Measurements from ENCODE around the gene NMRK1. TPM values are rescaled to one million over a fixed set of nuclear protein-coding genes. Genes with fewer than 3 reads are reported as not detected.

The NMRK1 gene
- total and polyA plus RNA-seq, 2 experiments from 2014 or later, result 6.2 to 15.8 TPM

DNA sequence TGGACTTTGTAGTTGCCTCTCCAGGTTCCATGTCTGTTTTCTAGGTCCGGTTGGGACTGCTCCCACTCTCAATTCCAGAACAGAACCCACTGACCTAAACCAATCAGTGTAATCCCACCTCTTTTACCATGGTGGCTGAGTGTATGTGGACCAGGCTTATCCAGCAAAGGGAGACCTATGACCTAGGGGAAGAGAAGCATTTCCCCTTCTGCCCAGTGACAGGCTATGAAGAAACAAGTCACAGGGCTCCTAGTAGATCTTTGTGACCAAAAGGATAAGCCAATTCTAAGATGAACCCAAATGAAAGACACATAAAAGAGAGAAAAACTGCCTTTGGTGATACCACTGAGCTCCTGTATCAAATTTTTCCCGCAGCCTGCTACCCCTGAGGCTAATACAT is 6.3 kb downstream of the NMRK1 start:
- Histone ChIP-seq H3K4me1 (ENCODE audit: insufficient read depth) (peaks cover 17% of the 10 kb centered on the region; the same call in 1 of the 2 replicates), H3F3A (replicated peaks; ENCODE audit: low read depth) (no peaks in the 10 kb centered on the region), H3K79me2 (replicated peaks; ENCODE audit: insufficient read depth) (no peaks in the 10 kb centered on the region), H3K9me2 (ENCODE audit: insufficient read depth) (no peaks in the 10 kb centered on the region), H3K36me3 (ENCODE audit: insufficient read depth) (no peaks in the 10 kb centered on the region), H3K27me3 (ENCODE audit: insufficient read depth) (no peaks in the 10 kb centered on the region), H3K4me2 (no peak overlapping the region), H2AFZ (no peak overlapping the region), H3K4me3 (no peak overlapping the region), H4K20me1 (replicated peaks; ENCODE audit: insufficient read depth) (no peaks in the 10 kb centered on the region), H3K27ac (ENCODE audit: low read depth) (no peak overlapping the region)
- Mint-ChIP-seq H3K9me3 (no peaks in the 10 kb centered on the region), H3K4me3 (no peak overlapping the region), H3K4me1 (peaks cover 18% of the 10 kb centered on the region), H3K27me3 (ENCODE audit: insufficient read depth, low read depth, poor library complexity) (no peaks in the 10 kb centered on the region), H3K36me3 (ENCODE audit: low read depth) (peaks cover 3% of the 10 kb centered on the region; the same call in 2 of the 3 replicates), H3K27ac (no peak overlapping the region)
- no peak for TF ChIP-seq JUNB (IDR thresholded peaks at IDR 0.05; ENCODE audit: unreplicated experiment)
- ATAC-seq (no peak), DNase-seq (ENCODE audit: low spot score) (no peak)

GRCh38 chr9:75072895-75073294 is 15.1 kb downstream of the NMRK1 start:
- Histone ChIP-seq H3K79me2 (replicated peaks; ENCODE audit: insufficient read depth) (no peaks in the 10 kb centered on the region), H3K9me2 (ENCODE audit: insufficient read depth) (no peaks in the 10 kb centered on the region), H3K36me3 (ENCODE audit: insufficient read depth) (no peaks in the 10 kb centered on the region), H3F3A (replicated peaks; ENCODE audit: low read depth) (no peaks in the 10 kb centered on the region), H3K27me3 (ENCODE audit: insufficient read depth) (no peaks in the 10 kb centered on the region), H3K4me3 (no peak overlapping the region), H2AFZ (no peak overlapping the region), H3K4me1 (ENCODE audit: insufficient read depth) (0 out of 2 replicates have a peak, but pooled peaks cover 5% of the 10 kb centered on the region), H4K20me1 (replicated peaks; ENCODE audit: insufficient read depth) (no peaks in the 10 kb centered on the region), H3K4me2 (no peak overlapping the region), H3K27ac (ENCODE audit: low read depth) (no peak overlapping the region)
- DNase-seq (ENCODE audit: low spot score) (no peak), ATAC-seq (no peak)
- H3K4me3 Mint-ChIP-seq, result no peak overlapping the region
- H3K27ac Mint-ChIP-seq, result no peak overlapping the region
- no peaks in the 10 kb centered on the region for H3K36me3 Mint-ChIP-seq (ENCODE audit: low read depth)
- H3K27me3 Mint-ChIP-seq (ENCODE audit: insufficient read depth, low read depth, poor library complexity), result peaks cover 3% of the 10 kb centered on the region
- H3K4me1 Mint-ChIP-seq, result peaks cover 25% of the 10 kb centered on the region
- no peaks in the 10 kb centered on the region for H3K9me3 Mint-ChIP-seq
- TF ChIP-seq EZH2 (IDR thresholded peaks at IDR 0.05; ENCODE audit: low read depth, unreplicated experiment) (no peak), NANOG (IDR thresholded peaks at IDR 0.05; ENCODE audit: borderline replicate concordance) (no peak)

GRCh38 chr9:75071530-75072122 is 16.3 kb downstream of the NMRK1 start:
- H3K9me2 ChIP-seq (ENCODE audit: insufficient read depth), result no peaks in the 10 kb centered on the region
- 0 out of 2 replicates have a peak, but pooled peaks cover 5% of the 10 kb centered on the region for H3K4me1 ChIP-seq (ENCODE audit: insufficient read depth)
- Mint-ChIP-seq H3K27me3 (ENCODE audit: insufficient read depth, low read depth, poor library complexity) (peaks cover 3% of the 10 kb centered on the region), H3K36me3 (ENCODE audit: low read depth) (no peaks in the 10 kb centered on the region), H3K9me3 (no peaks in the 10 kb centered on the region), H3K4me1 (peaks cover 25% of the 10 kb centered on the region), H3K4me3 (no peak overlapping the region), H3K27ac (no peak overlapping the region; the same call in 1 of the 2 replicates)
- H3K4me2 ChIP-seq, result no peak overlapping the region
- no peak for TF ChIP-seq JUNB (IDR thresholded peaks at IDR 0.05; ENCODE audit: unreplicated experiment)
- no peak for TF ChIP-seq NANOG (IDR thresholded peaks at IDR 0.05; ENCODE audit: borderline replicate concordance)
- TF ChIP-seq ZNF331 (CRISPR knock-in tag; IDR thresholded peaks at IDR 0.05; ENCODE audit: low read depth), result no peak
- no peak overlapping the region for H3K27ac ChIP-seq (ENCODE audit: low read depth)
- H3K27me3 ChIP-seq (ENCODE audit: insufficient read depth), result no peaks in the 10 kb centered on the region
- no peaks in the 10 kb centered on the region for H4K20me1 ChIP-seq (replicated peaks; ENCODE audit: insufficient read depth)
- DNase-seq (ENCODE audit: low spot score), result no peak
- no peaks in the 10 kb centered on the region for H3K79me2 ChIP-seq (replicated peaks; ENCODE audit: insufficient read depth)
- no peak; the same call in 2 of the 3 replicates for ATAC-seq
- no peaks in the 10 kb centered on the region for H3K36me3 ChIP-seq (ENCODE audit: insufficient read depth)
- no peak overlapping the region for H3K4me3 ChIP-seq
- H3F3A ChIP-seq (replicated peaks; ENCODE audit: low read depth), result no peaks in the 10 kb centered on the region
- no peak overlapping the region for H2AFZ ChIP-seq

DNA sequence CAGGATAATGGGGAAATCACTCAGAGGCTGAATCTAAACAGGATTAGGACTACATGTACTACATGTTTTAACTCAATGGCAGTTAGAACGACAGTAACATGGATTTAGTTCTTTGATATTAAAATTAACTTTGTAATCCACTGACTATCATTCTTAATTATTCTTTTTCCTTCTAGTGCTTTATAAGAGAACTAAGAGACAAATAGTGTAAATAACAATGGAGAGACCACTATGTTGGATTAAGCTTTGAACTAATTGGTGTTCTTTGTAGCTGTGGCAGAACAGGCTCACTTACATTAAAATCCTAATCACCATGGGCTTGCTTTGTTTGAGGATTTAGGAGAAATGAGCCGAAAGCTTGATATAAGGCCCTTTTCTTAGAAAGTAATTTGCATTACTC is 18.8 kb downstream of the NMRK1 start:
- Histone ChIP-seq H3F3A (replicated peaks; ENCODE audit: low read depth) (no peaks in the 10 kb centered on the region), H3K4me3 (no peak overlapping the region), H3K27ac (ENCODE audit: low read depth) (no peak overlapping the region), H3K36me3 (ENCODE audit: insufficient read depth) (no peaks in the 10 kb centered on the region), H3K79me2 (replicated peaks; ENCODE audit: insufficient read depth) (no peaks in the 10 kb centered on the region), H3K4me1 (ENCODE audit: insufficient read depth) (0 out of 2 replicates have a peak, but pooled peaks cover 5% of the 10 kb centered on the region), H3K4me2 (no peak overlapping the region), H3K27me3 (ENCODE audit: insufficient read depth) (no peaks in the 10 kb centered on the region), H2AFZ (no peak overlapping the region), H4K20me1 (replicated peaks; ENCODE audit: insufficient read depth) (no peaks in the 10 kb centered on the region), H3K9me2 (ENCODE audit: insufficient read depth) (no peaks in the 10 kb centered on the region)
- Mint-ChIP-seq H3K9me3 (no peaks in the 10 kb centered on the region), H3K27me3 (ENCODE audit: insufficient read depth, low read depth, poor library complexity) (peaks cover 3% of the 10 kb centered on the region), H3K4me3 (no peak overlapping the region), H3K4me1 (peaks cover 25% of the 10 kb centered on the region), H3K36me3 (ENCODE audit: low read depth) (no peaks in the 10 kb centered on the region), H3K27ac (peak overlapping the region; percentile 84; the same call in 1 of the 2 replicates)
- DNase-seq (ENCODE audit: low spot score) (no peak), ATAC-seq (no peak)
- TF ChIP-seq JUNB (IDR thresholded peaks at IDR 0.05; ENCODE audit: unreplicated experiment), result no peak
- no peak for TF ChIP-seq POLR2AphosphoS5 (IDR thresholded peaks at IDR 0.05; ENCODE audit: low read depth)
- no peak for TF ChIP-seq STAT1 (IDR thresholded peaks at IDR 0.05; ENCODE audit: unreplicated experiment)
- TF ChIP-seq ZNF331 (CRISPR knock-in tag; IDR thresholded peaks at IDR 0.05; ENCODE audit: low read depth), result no peak
